Stimulated activated CD8-positive, alpha-beta memory T cell treated with anti-CD3 and anti-CD28 coated beads, Interleukin-2, amount 100 ng/mL, for 1 hour (primary cell): ENCODE results near the gene SFT2D1.
A peak's percentile ranks its signal among the peaks of the same experiment; 100 is the strongest.
"Not testable (repeated sequence)": the region's sequence is repeated elsewhere in the genome, so short reads cannot be mapped to it uniquely, and the experiment has no call there.

ENCODE experiments used
- DNase-seq, 2 donors: peaks; one replicate each; pipeline ENCODE4 v3.0.0-alpha.2; 2020; ENCODE audit warnings: low read depth in 2 of 2

Gene SFT2D1

DNA sequence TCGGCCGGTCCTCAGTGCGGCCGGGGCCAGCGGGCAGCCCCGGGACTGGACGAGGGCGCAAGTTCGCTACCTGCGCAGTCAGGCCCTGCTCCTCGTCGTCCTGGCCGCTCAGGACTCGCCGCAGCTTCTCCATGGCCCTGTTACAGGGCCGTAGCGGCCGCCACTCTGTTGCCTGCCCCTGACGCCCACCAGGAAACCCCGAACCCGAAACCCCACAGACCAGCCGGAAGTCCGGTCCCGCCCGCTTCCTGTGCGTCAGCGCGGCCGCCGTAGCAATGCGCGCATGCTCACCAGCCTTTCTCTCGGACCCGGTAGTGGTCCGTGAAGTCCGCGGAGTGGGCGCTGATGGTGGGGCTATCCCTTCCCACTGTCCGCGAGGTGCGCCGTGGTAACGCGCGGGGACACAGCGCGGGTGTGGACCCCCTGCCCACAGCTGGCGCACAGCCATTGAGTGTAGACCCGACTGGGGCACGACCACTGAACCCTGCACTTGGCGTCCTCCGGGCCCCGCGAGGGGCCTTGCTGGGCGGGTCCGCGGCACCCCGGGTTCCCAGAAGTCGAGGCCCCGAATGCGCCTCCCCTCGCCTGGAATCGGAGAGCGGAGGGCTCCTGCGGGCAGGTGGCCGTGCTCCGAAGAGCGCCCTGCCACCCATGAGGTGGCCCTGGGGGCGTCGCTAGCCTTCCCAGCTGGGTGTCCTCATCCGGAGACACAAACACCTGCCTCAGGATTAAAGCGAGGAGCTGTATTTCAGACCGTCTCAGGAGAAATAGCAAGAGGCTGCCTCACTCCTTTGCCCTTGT is at the start of gene SFT2D1:
Gene SFT2D1 (minus strand): TSS at position 197 of the 801 bp plus-strand sequence. CDS start 64 bp downstream, at position 133.
- DNase-seq, result peak; percentile 64 to 65

DNA sequence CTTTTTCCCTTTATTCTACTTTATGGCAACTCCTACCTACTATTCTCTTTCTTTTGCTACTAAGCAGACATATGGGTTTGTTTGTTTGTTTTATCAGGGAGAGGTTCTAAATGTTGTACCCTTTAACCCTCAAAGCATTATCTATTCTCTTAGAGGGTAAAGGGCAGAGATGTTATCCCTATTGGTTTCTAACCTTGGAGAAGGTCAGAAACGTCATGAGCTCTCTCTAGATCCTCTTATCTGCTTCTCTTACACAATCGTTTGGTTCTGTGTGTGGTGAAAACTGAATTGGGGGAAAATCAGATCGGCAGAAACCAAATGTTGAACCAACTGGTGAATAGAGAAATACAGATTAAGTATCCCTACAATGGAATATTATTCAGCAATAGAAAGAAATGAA is 46.8 kb upstream of the SFT2D1 start:
- no peak for DNase-seq

DNA sequence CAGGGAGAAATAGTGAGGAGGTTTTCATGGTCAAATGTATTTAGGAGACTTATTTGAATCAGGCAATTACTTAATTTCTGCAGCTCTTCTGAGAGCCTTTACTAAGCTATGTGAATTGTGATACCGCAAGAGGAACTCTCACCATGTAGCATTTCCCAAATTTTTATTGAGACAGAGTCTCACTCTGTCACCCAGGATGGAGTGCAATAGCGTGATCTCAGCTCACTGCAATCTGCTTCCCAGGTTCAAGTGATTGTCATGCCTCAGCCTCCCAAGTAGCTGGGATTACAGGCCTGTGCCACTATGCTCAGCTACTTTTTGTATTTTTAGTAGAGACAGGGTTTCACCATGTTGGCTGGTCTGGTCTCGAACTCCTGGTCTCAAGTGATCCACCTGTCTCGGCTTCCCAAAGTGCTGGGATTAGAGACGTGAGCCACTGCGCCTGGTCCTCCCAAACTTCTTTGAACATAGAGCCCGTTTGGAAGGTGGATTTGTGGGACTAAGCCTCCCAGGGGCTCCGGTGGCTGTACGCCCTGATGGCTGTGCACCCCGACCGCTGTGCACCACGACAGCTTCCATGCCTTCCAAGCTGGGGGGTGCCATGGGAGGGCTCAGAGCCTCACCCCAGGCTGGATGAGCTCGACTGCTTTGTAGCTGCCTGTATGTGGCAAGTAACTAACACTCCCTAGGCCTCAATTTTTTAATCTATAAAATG is 46.1 kb upstream of the SFT2D1 start:
- no peak for DNase-seq

DNA sequence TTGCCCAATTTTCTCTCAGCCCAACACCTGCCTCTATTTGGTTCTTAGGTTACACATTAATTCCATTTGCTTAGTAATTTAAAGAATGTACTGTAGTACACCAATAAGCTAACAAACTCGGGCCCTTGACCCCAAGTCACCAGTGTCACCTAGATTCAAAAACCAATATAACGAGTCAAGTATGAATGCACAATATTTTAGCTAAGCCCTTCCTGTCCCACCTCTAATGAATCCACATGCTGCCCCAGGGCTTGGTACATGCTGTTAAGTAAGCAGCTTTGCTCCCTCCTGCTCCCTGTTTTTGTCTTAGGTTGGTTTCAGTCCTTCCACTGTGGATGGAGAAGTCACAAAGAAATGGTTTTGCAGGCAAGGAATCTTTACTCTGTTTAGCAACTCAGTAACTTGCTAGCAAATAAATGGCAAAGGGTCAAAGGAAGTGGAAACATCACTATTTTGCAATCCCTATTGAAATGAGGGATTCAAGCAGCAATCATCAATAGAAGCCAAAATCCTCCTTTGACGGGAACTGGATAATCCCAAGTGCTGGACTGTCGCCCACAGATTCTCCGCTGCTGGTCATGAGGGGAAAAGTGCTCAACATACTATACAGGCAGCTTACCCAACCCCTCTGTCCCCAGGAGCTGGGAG is 45.4 kb upstream of the SFT2D1 start:
- no peak for DNase-seq

DNA sequence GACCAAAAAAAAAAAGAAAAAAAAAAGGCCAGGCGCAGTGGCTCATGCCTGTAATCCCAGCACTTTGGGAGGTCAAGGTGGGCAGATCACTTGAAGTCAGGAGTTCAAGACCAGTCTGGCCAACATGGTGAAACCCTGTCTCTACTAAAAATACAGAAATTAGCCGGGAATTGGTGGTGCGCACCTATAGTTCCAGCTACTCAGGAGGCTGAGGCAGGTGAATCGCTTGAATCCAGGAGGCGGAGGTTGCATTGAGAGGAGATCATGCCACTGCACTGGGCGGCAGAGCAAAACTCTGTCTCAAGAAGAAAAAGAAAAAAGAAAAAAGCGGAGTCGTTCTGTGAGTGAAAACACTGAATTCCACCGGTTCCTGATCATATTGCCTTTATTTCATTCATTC is 44.8 kb upstream of the SFT2D1 start:
- not testable (repeated sequence) for DNase-seq

DNA sequence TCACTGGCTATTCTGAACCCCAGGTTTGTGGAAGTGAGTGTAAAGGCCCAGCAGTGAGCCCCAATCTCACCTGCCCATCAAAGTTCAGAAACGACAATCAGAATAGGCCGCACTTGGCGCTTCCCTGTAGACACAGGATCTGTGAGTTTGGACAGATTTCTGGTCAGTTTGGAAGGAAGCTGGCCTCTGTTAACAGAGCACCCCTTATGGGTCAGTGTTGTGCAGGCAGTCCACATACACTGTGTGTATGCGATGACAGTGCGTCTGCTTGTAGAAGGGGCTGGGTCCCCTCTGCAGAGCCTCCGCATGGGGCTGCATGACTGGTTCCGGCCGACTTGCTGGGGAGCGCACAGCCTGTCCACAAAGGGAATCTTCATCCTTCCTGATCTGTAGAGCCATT is 43.8 kb upstream of the SFT2D1 start:
- DNase-seq, result no peak

DNA sequence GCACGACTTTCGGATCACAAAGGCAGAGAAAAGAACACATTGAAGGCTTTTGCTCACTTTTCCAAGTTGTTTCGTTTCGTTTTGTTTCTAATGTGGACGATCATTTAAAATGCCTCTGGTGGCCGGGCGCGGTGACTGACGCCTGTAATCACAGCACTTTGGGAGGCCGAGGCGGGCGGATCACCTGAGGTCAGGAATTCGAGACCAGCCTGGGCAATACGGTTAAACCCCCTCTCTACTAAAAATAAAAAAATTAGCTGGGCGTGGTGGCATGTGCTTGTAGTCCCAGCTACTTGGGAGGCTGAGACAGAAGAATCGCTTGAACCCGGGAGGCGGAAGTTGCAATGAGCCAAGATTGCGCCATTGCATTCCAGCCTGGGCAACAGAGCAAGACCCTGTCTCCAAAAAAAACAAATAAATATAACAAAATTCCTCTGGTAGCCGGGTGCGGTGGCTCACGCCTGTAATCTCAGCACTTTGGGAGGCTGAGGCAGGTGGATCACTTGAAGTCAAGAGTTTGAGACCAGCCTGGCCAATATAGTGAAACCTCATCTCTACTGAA is 41.5 kb upstream of the SFT2D1 start:
- DNase-seq, result not testable (repeated sequence)

DNA sequence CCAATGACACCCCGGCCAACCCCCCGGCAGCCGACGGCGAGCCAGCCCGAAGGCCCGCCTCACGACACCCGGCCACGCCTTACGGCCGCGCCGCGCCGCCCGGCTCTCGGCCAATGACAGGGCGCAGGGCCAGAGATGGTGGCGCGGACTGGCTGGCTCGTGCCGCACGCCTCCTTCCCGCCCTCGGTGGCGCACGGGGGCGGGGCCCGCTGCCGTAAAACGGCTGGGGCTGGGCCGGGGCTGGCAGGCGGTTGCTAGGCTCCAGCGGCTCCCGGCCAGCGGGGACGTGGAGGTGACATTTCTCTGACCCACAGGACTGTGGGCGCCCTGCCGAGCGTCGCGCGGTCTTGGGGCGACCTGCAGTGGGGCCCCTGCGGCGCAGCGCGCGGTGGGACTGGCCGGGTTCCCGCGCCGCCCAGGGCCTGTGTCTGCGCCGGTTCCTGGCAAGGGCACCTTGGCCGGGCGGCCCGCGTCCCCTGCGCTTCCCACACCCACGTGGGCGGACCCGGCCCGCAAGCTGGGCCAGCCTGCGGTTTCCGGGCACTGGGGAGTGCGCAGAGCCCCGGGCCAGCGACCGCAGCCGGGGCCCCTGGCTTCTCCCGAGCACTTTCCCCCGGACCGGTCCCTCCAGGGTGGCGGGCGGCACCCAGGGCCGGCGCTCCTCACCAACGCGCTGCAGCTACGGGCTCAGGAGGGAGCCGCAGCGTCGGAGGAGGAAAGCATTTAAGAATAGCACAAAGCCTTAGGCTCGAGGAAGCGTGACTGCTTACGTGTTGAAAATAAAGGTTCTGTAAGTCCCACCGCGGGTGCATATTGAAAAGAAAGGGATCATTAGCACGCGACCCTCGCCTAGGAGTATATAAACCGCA is 40.8 kb upstream of the SFT2D1 start, which contains the start of gene MPC1:
Gene MPC1 (minus strand): TSS at position 8 of the 869 bp plus-strand sequence. CDS start 64 bp downstream, outside the sequence.
- DNase-seq, result peak; percentile 86 to 88

DNA sequence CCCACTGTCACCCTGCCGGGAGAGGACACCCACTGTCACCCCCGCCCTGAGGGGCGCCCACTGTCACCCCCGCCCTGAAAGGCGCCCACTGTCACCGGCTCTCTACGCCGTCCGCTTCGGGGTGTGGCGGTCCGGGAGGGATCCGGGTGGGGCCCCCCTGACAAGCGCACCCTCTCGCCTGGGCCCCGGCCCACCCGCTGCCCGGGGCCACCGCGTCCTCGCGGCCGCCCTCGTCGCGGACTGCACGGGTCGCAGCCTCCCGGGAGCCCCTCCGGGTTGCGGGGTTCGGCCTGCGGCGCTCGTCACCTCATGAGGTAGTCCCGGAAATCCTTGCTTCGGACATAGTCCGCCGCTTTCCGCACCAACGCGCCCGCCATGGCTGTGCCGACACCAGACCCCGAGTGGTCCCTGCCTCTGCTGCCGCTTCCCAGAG is 40.2 kb upstream of the SFT2D1 start:
- no peak for DNase-seq

DNA sequence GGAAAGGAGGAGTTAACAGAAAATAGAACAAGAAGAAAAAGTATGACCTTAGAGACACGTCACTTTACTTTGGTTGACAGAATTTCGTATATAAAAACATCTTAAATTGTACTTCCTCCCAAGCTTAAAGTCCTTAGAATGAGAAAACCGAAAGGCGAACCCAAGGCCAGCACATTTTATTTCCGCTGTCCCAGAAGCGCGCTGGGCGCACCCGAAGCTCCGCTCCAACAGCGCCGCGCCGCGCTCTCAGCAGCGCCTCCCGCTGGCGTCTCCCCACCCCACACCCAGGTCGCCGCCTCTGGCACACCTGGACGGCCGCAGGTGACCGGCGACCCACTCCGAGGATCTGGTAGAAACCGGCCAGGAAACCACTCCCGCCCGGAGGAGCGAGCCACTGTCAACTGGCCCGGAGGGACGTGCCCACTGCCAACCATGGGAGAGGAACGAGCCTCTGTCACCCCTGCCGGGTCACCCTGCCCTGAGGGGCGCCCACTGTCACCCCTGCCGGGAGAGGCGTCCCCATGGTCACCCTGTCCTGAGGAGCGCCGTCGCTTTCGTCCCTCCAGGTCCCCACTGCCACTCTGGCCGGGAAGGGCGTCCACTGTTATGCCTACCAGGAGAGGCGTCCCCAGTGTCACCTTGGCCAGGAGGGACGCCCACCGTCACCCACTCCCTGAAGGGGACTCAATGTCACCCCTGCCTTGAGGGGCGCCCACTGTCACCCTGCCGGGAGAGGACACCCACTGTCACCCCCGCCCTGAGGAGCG is 39.6 kb upstream of the SFT2D1 start:
- peak in 1 of 2 donors; percentile 36 for DNase-seq

DNA sequence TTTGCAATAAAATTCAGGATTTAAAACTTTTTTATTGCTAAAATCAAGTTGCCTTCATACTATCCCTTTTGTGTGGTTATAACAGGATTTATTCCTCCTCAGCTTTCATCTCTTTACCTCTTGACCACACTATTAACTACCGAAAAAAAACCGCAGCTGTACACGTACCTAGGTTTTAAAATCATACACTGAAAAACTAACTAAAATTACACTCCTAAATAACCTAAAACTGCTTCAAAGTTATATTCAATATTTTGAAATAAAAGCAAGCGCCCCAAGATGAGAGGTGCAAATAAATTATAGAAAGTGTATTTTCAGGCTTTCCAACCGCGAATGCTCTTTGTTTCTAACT is 39.0 kb upstream of the SFT2D1 start:
- DNase-seq, result no peak

DNA sequence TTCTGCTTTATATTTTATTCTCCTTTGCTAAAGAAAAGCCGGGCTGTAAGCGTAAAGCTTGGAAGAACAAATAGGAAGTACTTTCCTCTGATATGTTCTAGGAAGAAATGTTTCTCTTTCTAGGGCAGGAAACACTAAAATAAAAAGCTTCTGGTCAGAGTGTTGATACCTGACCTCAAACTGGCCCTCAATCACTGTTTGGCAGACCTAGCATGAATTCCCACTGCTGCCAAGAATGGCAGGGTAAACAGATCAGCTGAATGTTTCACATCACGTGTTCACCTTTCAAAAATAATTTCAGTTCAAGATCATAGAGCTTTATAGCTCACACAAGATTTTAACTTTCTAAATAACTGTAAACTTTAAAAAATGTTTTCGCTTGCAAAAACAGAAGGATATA is 37.5 kb upstream of the SFT2D1 start:
- DNase-seq, result no peak

DNA sequence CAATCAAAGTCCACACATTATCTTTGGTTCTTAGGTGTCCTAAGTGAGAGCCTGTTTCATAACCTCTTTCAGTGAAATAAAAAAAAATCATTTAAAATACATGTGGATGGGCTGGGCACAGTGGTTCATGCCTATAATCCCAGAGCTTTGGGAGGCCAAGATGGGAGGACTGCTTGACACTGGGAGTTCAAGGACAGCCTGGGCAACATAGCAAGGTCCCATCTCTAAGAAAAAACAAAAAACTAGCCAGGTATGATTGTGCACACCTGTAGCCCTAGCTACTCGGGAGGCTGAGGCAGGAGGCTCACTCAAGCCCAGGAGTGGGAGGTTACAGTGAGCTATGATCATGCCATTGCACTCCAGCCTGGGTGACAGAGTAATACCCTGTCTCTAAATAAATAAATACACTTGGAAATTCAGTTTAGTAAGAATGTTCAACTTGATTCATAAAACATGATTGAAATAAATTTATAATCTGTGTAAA is 36.8 kb upstream of the SFT2D1 start:
- no peak for DNase-seq

DNA sequence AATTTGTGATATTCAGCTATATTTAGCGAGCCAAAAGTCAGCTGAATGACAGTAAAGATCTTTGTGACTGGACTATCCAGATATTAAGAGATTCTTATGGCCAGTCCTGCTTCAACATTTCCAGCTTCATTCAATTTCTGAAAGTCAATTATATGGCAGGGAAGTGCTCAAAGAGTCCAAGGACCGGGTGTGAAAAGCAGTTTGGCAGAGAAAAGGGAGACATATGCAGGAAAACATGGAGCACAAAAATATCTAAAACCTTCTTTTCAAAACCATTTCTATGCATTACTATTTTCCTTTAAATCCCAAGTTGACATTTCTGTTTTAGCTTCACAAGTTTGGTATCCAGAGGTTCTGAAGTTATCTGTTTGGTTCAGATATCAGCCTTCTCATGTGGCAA is 35.4 kb upstream of the SFT2D1 start:
- DNase-seq, result no peak

DNA sequence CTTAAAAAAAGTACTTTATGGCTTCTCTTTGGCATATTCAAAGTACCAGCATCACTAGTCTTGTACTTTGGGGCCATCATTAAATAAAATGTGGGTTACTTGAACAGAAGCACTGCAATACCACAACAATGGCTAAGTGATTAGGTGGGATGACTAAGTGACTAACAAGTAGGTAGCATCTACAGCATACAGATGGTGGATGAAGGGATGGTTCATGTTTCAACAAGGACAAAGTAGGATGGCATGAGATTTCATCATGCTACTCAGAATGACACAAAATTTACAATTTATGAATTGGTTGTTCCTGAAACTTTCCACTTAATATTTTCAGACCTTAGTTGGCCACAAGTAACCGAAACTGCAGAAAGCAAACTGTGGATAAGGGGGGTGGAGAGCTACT is 32.7 kb upstream of the SFT2D1 start:
- DNase-seq, result no peak

DNA sequence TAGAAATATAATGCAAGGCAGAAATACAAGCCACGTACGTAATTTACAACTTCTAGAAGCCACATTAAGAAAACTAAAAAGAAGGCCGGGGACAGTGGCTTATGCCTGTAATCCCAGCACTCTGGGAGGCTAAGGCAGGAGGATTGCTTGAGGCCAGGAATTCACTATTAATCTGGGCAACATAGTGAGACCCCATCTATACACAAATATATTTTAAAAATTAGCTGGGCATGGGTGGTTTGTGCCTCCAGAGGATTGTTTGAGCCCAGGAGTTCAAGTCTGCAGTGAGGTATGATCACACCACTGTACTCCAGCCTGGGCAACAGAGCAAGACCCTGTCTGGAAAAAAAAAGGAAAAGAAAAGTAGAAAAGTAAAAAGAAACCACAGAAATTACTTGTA is 28.1 kb upstream of the SFT2D1 start:
- no peak for DNase-seq

DNA sequence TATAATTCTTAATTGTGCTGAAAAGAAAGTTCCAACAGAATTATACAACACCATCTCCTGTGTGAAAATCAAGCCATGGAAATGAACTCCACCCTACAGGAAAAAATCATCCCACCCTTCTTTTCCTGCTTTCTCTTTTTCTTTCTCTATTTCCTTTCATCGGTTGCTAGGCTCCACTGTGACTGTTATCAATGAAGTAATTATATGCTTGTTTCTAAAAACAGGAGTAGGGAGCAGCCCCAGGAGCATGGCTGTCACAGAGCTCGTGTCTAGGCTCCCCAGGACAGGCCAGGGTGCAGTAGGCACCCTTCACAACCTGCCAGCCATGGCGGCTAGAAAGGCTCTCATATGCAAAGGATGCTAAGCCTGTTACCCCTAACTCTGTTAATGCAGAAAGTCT is 27.4 kb upstream of the SFT2D1 start:
- no peak for DNase-seq

DNA sequence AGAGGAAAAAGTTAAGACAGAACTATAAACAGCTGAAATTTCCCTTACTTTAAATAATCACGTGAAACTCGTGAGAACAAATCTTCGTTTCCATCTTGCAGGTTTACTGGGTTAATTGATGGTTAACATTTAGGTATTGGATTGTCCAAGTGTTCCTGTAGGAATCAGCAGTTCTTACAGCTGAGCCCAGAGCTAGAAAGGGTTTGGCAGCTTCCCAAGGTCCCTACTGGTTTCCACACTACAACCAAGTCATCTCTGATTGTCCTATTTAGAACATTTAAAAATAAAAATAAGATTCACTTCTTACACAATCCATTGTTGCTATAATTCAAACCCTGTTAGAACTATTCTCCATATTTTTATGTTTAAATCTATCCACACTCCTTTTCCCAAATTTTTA is 24.6 kb upstream of the SFT2D1 start:
- DNase-seq, result no peak

DNA sequence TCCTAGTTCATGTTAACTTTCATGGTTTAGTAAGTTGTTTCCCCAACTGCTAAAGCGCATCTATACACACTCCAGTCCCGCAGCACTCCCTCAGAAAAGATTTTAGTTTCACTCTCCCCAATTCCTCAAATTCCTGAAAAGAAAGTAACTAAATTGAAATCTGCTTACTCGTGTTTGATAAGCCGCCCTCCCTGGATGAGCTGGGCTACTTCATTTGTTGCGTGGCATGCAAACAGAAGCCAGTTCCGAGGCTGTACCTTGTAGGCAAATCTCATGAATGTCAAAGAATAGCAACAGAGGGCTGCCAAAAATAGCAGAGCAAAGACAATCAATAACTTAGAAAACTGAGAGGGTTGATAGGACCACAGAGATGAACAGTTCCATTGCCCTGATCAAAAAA is 23.5 kb upstream of the SFT2D1 start:
- DNase-seq, result no peak

DNA sequence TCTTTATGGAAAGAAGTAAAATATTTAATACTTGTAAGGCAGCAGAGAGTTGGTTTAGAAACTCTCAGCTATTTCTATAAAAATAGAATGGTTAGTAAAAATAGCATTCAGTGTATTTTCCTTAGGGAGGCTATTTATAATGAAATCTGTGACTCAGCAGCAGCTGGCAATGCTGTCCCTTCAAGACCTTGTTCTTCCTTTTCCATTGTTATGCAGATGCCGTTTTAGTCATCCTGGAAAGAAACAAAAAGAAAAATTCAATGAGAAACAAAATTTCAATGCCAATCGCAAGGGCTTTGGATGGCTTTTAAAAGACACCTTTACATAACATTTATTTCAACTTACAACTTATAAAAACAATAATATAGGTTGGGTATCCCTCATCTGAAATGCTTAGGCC is 22.9 kb upstream of the SFT2D1 start:
- DNase-seq, result no peak
